GM13977 (cell line): ENCODE measurements around the gene RAI1.

Experiments
- DNase-seq: peaks from one replicate; pipeline ENCODE4 v3.0.0; 2012; ENCODE audit warnings: low spot score
- in situ Hi-C: fragments of 300-500 bp; cut with MboI; formaldehyde crosslinking; loops from one replicate; pipeline ENCODE4 v1.12.0; 2022; ENCODE audit warnings: low sequenced_read_pairs, low pct_unique_long_range_greater_than_20kb, mixed read lengths, inconsistent platforms; ENCODE audit not compliant: unreplicated experiment
- TF ChIP-seq, protein P1 (sequence below): IDR thresholded peaks from 2 replicates; pipeline ENCODE4 v1.5.1; 2012; ENCODE audit warnings: mild to moderate bottlenecking, control low read depth; ENCODE audit not compliant: insufficient read depth; ENCODE audit errors: extremely low read depth, missing control alignments

Gene RAI1

DNA sequence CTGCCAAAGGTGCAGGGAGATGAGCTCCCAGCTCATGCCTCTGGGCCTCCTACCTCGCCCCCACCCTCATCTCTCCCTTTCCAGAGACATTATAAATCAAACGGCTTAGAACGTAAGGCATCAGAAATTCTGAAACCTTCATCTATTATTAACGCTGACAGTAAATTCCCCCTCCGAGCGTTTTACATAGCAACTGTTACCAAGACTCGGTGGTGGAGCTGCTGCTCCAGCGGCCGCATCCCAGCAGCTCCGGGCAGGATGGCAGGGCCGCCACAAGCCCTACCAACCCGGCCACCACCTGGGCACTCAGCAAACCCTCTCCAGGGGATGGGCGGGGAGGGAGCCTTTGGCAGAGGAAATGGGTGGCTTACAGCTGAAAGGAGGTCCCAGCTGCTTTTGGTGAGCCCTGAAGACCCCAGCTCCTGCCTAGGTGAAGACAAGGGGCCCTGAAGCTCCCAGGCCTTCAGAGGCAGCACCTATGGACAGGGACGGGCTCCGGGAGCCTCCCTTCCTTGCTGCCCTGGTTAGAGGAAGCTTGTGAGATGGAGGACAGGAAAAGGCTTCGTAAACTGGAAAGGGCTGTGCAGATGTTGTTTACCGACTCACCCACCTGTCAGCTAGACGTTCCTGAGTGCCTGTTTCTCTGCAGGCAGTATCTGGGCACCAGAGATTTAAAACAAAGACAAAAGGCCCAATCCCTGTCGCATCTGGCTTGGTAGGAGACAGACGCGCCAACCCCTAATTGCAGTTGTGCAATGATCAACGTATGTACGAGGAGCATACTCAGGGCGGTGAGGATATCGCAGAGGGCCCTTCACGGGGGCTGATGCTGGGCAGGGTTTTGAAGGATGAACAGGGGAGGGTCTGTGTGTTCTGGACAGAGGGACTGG lies 76.9 kb downstream of the RAI1 start:
- in situ Hi-C loops: no loop called here
- no peak for DNase-seq
- TF ChIP-seq, protein P1, sequence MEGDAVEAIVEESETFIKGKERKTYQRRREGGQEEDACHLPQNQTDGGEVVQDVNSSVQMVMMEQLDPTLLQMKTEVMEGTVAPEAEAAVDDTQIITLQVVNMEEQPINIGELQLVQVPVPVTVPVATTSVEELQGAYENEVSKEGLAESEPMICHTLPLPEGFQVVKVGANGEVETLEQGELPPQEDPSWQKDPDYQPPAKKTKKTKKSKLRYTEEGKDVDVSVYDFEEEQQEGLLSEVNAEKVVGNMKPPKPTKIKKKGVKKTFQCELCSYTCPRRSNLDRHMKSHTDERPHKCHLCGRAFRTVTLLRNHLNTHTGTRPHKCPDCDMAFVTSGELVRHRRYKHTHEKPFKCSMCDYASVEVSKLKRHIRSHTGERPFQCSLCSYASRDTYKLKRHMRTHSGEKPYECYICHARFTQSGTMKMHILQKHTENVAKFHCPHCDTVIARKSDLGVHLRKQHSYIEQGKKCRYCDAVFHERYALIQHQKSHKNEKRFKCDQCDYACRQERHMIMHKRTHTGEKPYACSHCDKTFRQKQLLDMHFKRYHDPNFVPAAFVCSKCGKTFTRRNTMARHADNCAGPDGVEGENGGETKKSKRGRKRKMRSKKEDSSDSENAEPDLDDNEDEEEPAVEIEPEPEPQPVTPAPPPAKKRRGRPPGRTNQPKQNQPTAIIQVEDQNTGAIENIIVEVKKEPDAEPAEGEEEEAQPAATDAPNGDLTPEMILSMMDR: no peak

DNA sequence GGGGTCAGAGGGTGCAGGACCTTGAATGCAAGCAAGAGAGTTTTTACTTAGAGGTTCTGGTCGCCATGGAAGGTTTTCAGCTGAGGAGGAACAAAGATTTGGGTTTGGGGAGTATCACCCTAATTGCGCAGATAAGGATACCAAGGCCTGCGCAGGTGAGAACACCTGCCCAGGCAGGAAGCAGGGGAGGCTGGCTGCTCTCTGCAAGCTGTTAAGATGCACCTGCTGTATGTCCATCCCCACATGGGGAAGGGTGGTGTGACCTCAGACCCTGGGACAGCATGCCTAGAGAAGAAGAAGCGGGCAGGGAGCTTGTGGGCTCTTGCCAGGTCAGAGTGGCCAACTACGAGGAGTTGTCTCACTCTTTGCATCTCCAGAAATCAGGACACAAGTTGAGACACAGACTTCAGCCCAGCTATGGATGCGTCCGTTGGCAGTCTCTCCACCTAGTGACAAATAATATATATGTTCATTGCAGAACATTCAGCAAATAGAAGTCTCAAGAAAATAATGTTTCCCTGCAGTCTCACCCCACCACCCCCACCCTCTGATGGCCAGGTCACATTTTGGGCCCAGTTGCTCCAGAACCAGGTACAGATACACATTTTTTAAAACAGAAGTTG lies 77.8 kb downstream of the RAI1 start:
- in situ Hi-C loops: no loop called here
- no peak for DNase-seq
- TF ChIP-seq, protein P1: no peak

DNA sequence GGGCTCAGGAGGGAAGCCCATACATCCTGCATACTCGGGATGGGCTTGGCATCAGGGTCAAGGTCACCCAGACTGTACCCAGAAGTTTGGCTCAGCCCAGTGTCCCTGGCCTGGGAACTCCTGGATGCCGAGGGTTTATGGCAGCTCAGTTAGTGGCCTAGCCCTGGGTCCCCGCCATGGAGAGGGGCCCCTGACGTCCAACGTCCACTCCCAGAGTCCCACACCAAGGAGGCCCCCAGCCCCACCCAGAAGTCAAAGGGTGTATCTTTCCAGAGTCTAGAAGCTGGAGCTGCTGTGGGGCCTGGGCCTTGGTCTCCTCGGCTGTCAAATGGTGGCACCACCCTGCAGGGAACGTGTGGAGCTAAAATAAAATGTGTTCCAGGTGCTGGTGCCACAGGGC lies 79.1 kb downstream of the RAI1 start:
- in situ Hi-C loops: no loop called here
- no peak for DNase-seq
- TF ChIP-seq, protein P1: no peak

DNA sequence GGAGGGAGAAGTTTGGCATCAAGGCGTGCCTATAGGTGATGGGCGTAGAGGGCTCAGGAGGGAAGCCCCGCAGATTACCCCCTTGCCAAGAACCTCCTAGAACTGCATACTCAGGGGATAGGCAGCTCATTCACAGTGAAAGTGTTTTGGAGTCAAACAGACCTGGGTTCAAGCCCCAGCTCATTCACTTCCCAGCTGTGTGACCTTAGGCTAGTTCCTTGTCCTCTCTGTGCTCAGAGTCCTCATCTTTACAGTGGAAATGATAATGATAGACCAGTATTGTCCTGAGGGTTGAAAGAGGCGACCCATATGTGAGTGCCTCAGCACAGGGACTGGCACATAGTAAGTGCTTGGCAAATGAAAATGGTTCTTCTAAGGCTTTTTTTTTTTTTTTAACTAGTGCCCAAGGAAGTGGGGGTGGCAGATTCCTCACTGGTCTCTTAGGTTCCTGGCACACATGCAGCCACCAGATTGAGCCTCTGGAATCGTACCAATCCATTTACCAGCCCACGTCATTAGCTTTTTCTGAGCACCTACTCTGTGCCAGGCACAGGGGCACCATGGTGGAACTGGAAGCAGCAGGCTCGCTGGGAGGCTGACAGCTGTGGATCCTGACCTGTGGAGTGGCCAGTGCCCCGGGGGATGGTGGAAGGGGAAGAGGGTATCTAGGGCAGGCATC lies 79.8 kb downstream of the RAI1 start:
- in situ Hi-C loops: no loop called here
- TF ChIP-seq, protein P1: no peak

DNA sequence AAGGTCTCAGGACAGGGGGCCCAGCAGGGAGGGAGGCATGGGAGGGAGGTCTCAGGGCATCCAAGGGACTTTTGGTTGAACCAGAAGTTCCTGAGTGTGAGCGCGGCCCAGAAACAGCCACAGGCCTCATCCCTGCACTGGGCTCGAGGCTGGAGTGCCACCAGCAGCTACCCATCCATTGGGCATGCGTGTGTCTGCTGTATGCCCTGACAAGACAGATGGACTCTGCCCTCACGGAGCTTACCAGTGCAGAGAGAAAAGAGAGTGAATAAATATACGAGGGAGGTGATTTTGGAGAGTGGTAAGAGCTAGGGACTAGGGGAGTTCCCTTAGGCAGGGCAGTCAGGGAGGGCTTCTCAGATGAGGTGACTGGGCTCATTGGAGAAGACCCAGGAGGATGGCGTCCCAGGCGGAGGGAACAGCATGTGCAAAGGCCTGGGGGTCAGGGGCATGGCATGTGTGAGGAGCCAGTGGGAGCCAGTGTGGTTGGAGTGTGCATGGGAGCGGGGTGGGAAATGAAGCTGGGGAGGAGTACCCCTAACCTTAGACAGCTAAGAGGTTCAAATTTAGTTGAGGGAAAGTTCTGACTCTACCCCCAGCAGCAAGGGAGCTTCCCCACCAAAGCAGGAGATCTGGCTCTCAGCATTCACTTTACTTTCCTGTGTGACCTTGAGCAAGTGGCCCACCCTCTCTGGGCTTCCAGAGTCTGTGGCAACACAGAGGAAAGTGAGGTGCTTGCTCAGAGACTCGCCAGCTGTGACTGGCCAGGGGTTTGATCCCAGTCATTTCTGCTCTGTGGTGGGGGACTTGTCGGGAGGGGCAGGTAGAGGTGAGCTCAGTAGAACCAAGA lies 80.9 kb downstream of the RAI1 start:
- TF ChIP-seq, protein P1: no peak
- in situ Hi-C loops: no loop called here
- no peak for DNase-seq

More for the DNA sequence above, 79.8 kb downstream of the RAI1 start:
- no peak for DNase-seq

DNA sequence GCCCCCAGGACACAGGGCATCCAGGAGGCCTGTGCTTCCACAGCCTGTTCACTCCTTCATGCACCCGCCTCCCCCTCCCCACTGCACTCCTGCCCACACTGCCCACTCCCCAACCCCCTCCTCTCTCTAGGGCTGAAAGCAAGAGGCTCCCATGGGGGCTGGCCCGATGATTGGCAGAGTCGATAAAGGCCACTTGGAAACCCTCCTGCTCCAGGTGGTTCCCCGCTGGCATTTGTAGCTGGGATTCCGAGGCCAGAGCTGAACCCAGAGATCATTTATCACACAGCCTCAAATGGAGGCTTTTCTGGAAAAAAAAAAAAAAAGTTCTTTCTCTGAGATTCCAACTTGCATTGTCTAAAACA lies 81.5 kb downstream of the RAI1 start:
- in situ Hi-C loops: no loop called here
- TF ChIP-seq, protein P1: no peak
- no peak for DNase-seq
